ENCODE results near the gene EEF1AKMT1. TPM values are rescaled to one million over a fixed set of nuclear protein-coding genes. Genes with fewer than 3 reads are reported as not detected.

Gene EEF1AKMT1
- total and polyA plus RNA-seq, 2 donors (not counting 1 experiment from before 2014, with no cell fraction given) = 2.9 to 4.9 TPM

- H3K9ac ChIP-seq (ENCODE audit: low read length) = no peak overlapping the region
- no peaks in the 10 kb centered on the region for H3K36me3 ChIP-seq (replicated peaks in 1 of 2; ENCODE audit: control extremely low read depth in 1 of 2, control insufficient read depth in 1 of 2, extremely low read depth in 1 of 2, insufficient read depth in 2 of 2, low read length in 1 of 2)
- no peaks in the 10 kb centered on the region for H3K79me2 ChIP-seq (ENCODE audit: control insufficient read depth, insufficient read depth, low read length)
- H3K9me3 ChIP-seq (ENCODE audit: control extremely low read depth in 1 of 3, control insufficient read depth in 2 of 3, insufficient read depth in 1 of 3, low read length in 2 of 3) = no peaks in the 10 kb centered on the region
- H3K4me3 ChIP-seq (ENCODE audit: control extremely low read depth in 1 of 5, extremely low read depth in 1 of 5, insufficient read depth in 1 of 5, low read depth in 2 of 5, low read length in 4 of 5) = no peak overlapping the region
- Mint-ChIP-seq H3K27ac (no peak overlapping the region), H3K27me3 (peaks cover 5% of the 10 kb centered on the region), H3K4me1 (peaks cover 9% of the 10 kb centered on the region), H3K4me3 (no peak overlapping the region), H3K9me3 (ENCODE audit: insufficient read depth) (no peaks in the 10 kb centered on the region)
- H3K27ac ChIP-seq (ENCODE audit: low read length in 2 of 2) = no peak overlapping the region
- POLR2A ChIA-PET = no interaction called here
- no peaks in the 10 kb centered on the region for H3K27me3 ChIP-seq (replicated peaks in 1 of 4; ENCODE audit: control extremely low read depth in 1 of 4, control insufficient read depth in 3 of 4, insufficient read depth in 4 of 4, low read length in 3 of 4)
- DNase-seq = no peak
- CTCF ChIA-PET = interaction anchor here (1.0 to 5.3 kb wide), 2 partner anchors 121 to 216 kb away, joined by 3 to 35 read pairs; no protein-coding TSS in a partner anchor
- H4K20me1 ChIP-seq (ENCODE audit: control insufficient read depth, insufficient read depth, low read length, poor library complexity, severe bottlenecking) = no peaks in the 10 kb centered on the region
- ATAC-seq (ENCODE audit: low read depth) = no peak
- TF ChIP-seq EZH2 (IDR thresholded peaks at IDR 0.05; ENCODE audit: borderline replicate concordance, insufficient read depth, low read depth, low read length, poor library complexity, severe bottlenecking) (no peak), CTCF (IDR thresholded peaks at IDR 0.05) (no peak)
- peaks cover 0 to 8% of the 10 kb centered on the region in 2 donors for H3K4me1 ChIP-seq (ENCODE audit: control insufficient read depth in 2 of 2, insufficient read depth in 2 of 2, low read length in 2 of 2)
- 83% methylated on average over 1 of the region's 2 CpGs for WGBS (ENCODE audit: insufficient coverage)
- no peak overlapping the region for H2AFZ ChIP-seq (ENCODE audit: insufficient read depth, low read depth, low read length, poor library complexity, severe bottlenecking)
- intact Hi-C loops (cut with micrococcal nuclease) = loop anchor here (10.0 kb wide), 1 partner anchor 897 kb away; the partner anchor contains the start of gene MICU2
- H3K4me2 ChIP-seq (replicated peaks; ENCODE audit: low read depth, low read length, poor library complexity, severe bottlenecking) = no peak overlapping the region
Observed at GRCh38 chr13:20708216-20708615, 65.5 kb downstream of the EEF1AKMT1 start.

GRCh38 chr13:20706661-20707060, 67.1 kb downstream of the EEF1AKMT1 start:
- WGBS (ENCODE audit: insufficient coverage) = 95% methylated on average over 5 of the region's 5 CpGs
- peaks cover 12% of the 10 kb centered on the region for H3K4me1 Mint-ChIP-seq
- H3K79me2 ChIP-seq (ENCODE audit: control insufficient read depth, insufficient read depth, low read length) = no peaks in the 10 kb centered on the region
- no peak overlapping the region for H3K4me3 ChIP-seq (ENCODE audit: control extremely low read depth in 1 of 5, extremely low read depth in 1 of 5, insufficient read depth in 1 of 5, low read depth in 2 of 5, low read length in 4 of 5)
- ATAC-seq (ENCODE audit: low read depth) (no peak), DNase-seq (no peak)
- H3K27ac ChIP-seq (ENCODE audit: low read length in 2 of 2) = no peak overlapping the region
- no peak overlapping the region for H3K9ac ChIP-seq (ENCODE audit: low read length)
- peaks cover 11 to 12% of the 10 kb centered on the region in 2 donors for H3K4me1 ChIP-seq (ENCODE audit: control insufficient read depth in 2 of 2, insufficient read depth in 2 of 2, low read length in 2 of 2)
- no peak for TF ChIP-seq CTCF (IDR thresholded peaks at IDR 0.05)
- TF ChIP-seq EZH2 (IDR thresholded peaks at IDR 0.05; ENCODE audit: borderline replicate concordance, insufficient read depth, low read depth, low read length, poor library complexity, severe bottlenecking) = no peak
- no peak overlapping the region for H2AFZ ChIP-seq (ENCODE audit: insufficient read depth, low read depth, low read length, poor library complexity, severe bottlenecking)
- H3K9me3 Mint-ChIP-seq (ENCODE audit: insufficient read depth) = no peaks in the 10 kb centered on the region
- no peak overlapping the region for H3K4me3 Mint-ChIP-seq
- H3K27me3 ChIP-seq (replicated peaks in 1 of 4; ENCODE audit: control extremely low read depth in 1 of 4, control insufficient read depth in 3 of 4, insufficient read depth in 4 of 4, low read length in 3 of 4) = peaks cover 0 to 8% (median 4%) of the 10 kb centered on the region in 4 experiments
- H3K36me3 ChIP-seq (replicated peaks in 1 of 2; ENCODE audit: control extremely low read depth in 1 of 2, control insufficient read depth in 1 of 2, extremely low read depth in 1 of 2, insufficient read depth in 2 of 2, low read length in 1 of 2) = no peaks in the 10 kb centered on the region
- no peaks in the 10 kb centered on the region for H4K20me1 ChIP-seq (ENCODE audit: control insufficient read depth, insufficient read depth, low read length, poor library complexity, severe bottlenecking)
- no peaks in the 10 kb centered on the region for H3K9me3 ChIP-seq (ENCODE audit: control extremely low read depth in 1 of 3, control insufficient read depth in 2 of 3, insufficient read depth in 1 of 3, low read length in 2 of 3)
- no peak overlapping the region for H3K4me2 ChIP-seq (replicated peaks; ENCODE audit: low read depth, low read length, poor library complexity, severe bottlenecking)
- ChIA-PET CTCF (interaction anchor here (0.9 kb wide), 1 partner anchor 212 kb away, joined by 3 read pairs; no protein-coding TSS in a partner anchor), POLR2A (interaction anchor here (0.7 kb wide), 1 partner anchor 196 kb away, joined by 6 read pairs; the partner anchor contains the start of gene XPO4)
- intact Hi-C loops (cut with micrococcal nuclease) = loop anchor here (10.0 kb wide), 1 partner anchor 898 kb away; the partner anchor contains the start of gene MICU2
- H3K27ac Mint-ChIP-seq = no peak overlapping the region
- H3K27me3 Mint-ChIP-seq = no peaks in the 10 kb centered on the region

Measured in B cell (primary cell).